ENCODE data around the gene TMEM139.
"Not testable (repeated sequence)": the region's sequence is repeated elsewhere in the genome, so short reads cannot be mapped to it uniquely, and the experiment has no call there.

TMEM139 gene

DNA sequence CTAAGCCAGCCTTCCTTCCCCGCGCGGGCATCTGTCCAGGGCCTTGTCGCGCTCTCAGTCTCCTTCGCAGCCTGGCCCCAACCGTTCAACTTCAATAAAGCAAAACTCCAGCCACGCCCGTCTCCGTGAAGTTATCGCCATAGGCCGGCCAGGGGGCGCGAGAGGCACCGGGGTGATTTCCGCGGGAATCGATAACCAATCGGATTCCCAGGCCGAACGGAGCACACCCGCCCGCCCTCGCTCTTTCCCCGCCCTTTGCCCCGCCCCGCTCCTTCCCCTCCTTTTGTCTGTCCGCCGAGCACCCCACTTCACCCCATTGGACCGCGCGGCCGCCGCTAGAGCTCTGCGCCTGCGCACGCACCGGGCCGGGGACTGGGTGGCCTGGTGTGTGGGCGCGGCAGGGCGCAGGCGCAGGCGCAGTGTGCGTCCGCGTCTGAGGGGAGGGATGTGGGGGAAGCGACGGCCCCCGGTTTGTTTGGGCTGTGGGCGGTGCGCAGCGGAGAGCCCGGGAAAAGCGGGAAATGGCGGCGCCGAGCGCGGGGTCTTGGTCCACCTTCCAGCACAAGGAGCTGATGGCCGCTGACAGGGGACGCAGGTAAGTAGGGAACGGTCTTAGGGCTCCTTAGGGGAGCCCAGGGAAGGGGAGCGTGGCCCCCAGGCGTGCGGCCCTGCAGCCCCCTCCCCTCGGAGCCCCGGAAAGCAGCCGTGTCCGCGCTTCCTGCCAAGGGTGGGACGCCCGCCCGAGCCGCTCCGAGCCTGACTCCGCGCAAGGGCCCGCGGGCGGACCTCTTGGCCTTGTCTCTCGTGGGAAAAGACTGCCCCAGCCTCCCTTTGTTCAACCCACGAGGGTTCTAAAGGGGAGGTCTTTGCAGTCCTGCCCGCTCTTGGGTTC is 3.4 kb downstream of the TMEM139 start, which contains the start of gene CASP2:
CASP2 (plus strand) TSS at position 417 of the 892 bp plus-strand sequence; CDS start at position 522, 105 bp downstream.
- Histone ChIP-seq H3K27me3 (ENCODE audit: control insufficient read depth in 1 of 2, insufficient read depth in 1 of 2, low read length in 2 of 2) (no peaks in the 10 kb centered on the region), H2BK120ac (ENCODE audit: low read depth, low read length) (peak within 1 kb of the TSS; percentile 71), H2AK5ac (ENCODE audit: low read length, severe bottlenecking) (peak within 1 kb of the TSS; percentile 72), H3K4me3 (ENCODE audit: insufficient read depth in 1 of 2, low read depth in 1 of 2, low read length in 2 of 2) (peak within 1 kb of the TSS; percentile 83 to 87), H3K27ac (ENCODE audit: low read length, poor library complexity, severe bottlenecking) (peak within 1 kb of the TSS; percentile 79), H3K9ac (ENCODE audit: low read length) (peak within 1 kb of the TSS; percentile 93), H3K79me1 (replicated peaks; ENCODE audit: low read length, poor library complexity, severe bottlenecking) (peaks cover 8% of the 10 kb centered on the region), H2BK12ac (ENCODE audit: low read length in 2 of 2) (peak within 1 kb of the TSS in 1 of 2 experiments; percentile 85), H3K36me3 (ENCODE audit: control insufficient read depth in 1 of 2, insufficient read depth in 2 of 2, low read depth in 1 of 2, low read length in 2 of 2) (peaks cover 14 to 21% of the 10 kb centered on the region in 2 experiments), H3K4me2 (ENCODE audit: low read length, poor library complexity, severe bottlenecking) (peak within 1 kb of the TSS; percentile 64), H2BK15ac (ENCODE audit: low read depth, poor library complexity, severe bottlenecking) (peak within 1 kb of the TSS; percentile 95), H3K23ac (ENCODE audit: low read length in 2 of 2) (peak within 1 kb of the TSS in 1 of 2 experiments; percentile 94), H4K8ac (ENCODE audit: low read length) (peak within 1 kb of the TSS; percentile 93), H3K14ac (ENCODE audit: low read length in 2 of 2) (peak within 1 kb of the TSS; percentile 43 to 72), H3K4ac (ENCODE audit: low read depth in 1 of 2, low read length in 2 of 2) (peak within 1 kb of the TSS; percentile 57 to 75), H3K9me3 (ENCODE audit: control insufficient read depth, low read length) (no peaks in the 10 kb centered on the region), H4K91ac (ENCODE audit: low read length) (peak within 1 kb of the TSS; percentile 78), H2AFZ (ENCODE audit: low read depth, low read length) (peak within 1 kb of the TSS; percentile 63), H3K4me1 (ENCODE audit: control insufficient read depth, insufficient read depth, low read depth, low read length) (peaks cover 19% of the 10 kb centered on the region), H2BK5ac (ENCODE audit: low read depth, low read length, poor library complexity, severe bottlenecking) (peak within 1 kb of the TSS; percentile 54), H3K18ac (ENCODE audit: low read depth in 1 of 2, low read length in 2 of 2) (peak within 1 kb of the TSS; percentile 92 to 94)
- DNase-seq = peak; percentile 96
- WGBS = 5% methylated on average over 61 of the region's 84 CpGs

DNA sequence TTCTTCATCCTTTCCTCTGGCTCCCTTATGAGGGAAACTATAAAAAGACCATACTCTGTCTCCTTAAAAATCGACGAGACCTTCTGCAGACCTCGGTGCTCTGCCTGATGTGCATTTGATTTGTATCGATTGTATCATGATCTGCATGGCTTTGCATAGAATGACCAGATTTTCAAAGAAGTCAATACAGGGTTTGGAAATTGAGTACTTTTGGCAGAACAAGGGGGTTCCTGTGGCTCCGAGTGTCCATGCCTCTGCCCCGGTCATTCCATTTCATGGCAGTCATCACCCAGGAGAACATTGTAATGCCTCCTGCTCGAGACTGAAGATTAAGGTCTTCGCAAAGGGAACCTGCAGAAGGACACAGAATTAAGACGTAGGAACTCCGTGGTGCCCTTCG is 4.1 kb downstream of the TMEM139 start:
- no peak overlapping the region for H4K91ac ChIP-seq (ENCODE audit: low read length)
- no peak overlapping the region for H2BK12ac ChIP-seq (ENCODE audit: low read length in 2 of 2)
- H3K23ac ChIP-seq (ENCODE audit: low read length in 2 of 2) = no peak overlapping the region
- DNase-seq = peak; percentile 42
- H3K4me1 ChIP-seq (ENCODE audit: control insufficient read depth, insufficient read depth, low read depth, low read length) = peaks cover 19% of the 10 kb centered on the region
- H4K8ac ChIP-seq (ENCODE audit: low read length) = no peak overlapping the region
- H2BK15ac ChIP-seq (ENCODE audit: low read depth, poor library complexity, severe bottlenecking) = no peak overlapping the region
- peaks cover 21 to 28% of the 10 kb centered on the region in 2 experiments for H3K36me3 ChIP-seq (ENCODE audit: control insufficient read depth in 1 of 2, insufficient read depth in 2 of 2, low read depth in 1 of 2, low read length in 2 of 2)
- no peak overlapping the region for H3K14ac ChIP-seq (ENCODE audit: low read length in 2 of 2)
- WGBS = 0% methylated on average over 8 of the region's 11 CpGs
- H2BK5ac ChIP-seq (ENCODE audit: low read depth, low read length, poor library complexity, severe bottlenecking) = no peak overlapping the region
- H3K4me2 ChIP-seq (ENCODE audit: low read length, poor library complexity, severe bottlenecking) = peak overlapping the region; percentile 64
- peak overlapping the region; percentile 83 to 87 for H3K4me3 ChIP-seq (ENCODE audit: insufficient read depth in 1 of 2, low read depth in 1 of 2, low read length in 2 of 2)
- peak overlapping the region; percentile 93 for H3K9ac ChIP-seq (ENCODE audit: low read length)
- H2AFZ ChIP-seq (ENCODE audit: low read depth, low read length) = no peak overlapping the region
- H3K27ac ChIP-seq (ENCODE audit: low read length, poor library complexity, severe bottlenecking) = peak overlapping the region; percentile 79
- peak overlapping the region; percentile 71 for H2BK120ac ChIP-seq (ENCODE audit: low read depth, low read length)
- H3K79me1 ChIP-seq (replicated peaks; ENCODE audit: low read length, poor library complexity, severe bottlenecking) = peaks cover 12% of the 10 kb centered on the region
- peak overlapping the region in 1 of 2 experiments; percentile 94 for H3K18ac ChIP-seq (ENCODE audit: low read depth in 1 of 2, low read length in 2 of 2)
- no peaks in the 10 kb centered on the region for H3K27me3 ChIP-seq (ENCODE audit: control insufficient read depth in 1 of 2, insufficient read depth in 1 of 2, low read length in 2 of 2)
- peak overlapping the region; percentile 45 for H2AK5ac ChIP-seq (ENCODE audit: low read length, severe bottlenecking)
- no peaks in the 10 kb centered on the region for H3K9me3 ChIP-seq (ENCODE audit: control insufficient read depth, low read length)
- H3K4ac ChIP-seq (ENCODE audit: low read depth in 1 of 2, low read length in 2 of 2) = peak overlapping the region in 1 of 2 experiments; percentile 65

DNA sequence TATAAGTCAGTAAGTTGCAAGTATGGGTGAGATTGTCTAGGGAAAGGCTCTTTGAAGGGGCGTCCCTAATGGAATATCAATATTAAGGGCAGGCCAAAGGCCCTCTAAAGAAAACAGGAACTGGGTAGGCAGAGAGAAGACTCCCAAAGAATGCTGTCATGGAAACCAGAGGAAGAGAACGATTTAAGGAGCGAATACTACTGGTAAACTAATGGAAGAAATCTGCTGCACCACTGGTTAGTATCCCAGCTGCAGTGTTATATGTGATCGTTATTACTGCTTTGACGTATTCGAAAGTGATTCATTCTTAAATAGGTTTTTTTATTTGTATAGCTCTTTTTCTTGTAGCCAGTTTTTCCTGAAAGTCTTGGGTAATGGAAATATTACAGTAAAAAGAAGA is 4.7 kb downstream of the TMEM139 start:
- WGBS = 62% methylated on average over 6 of the region's 6 CpGs
- no peaks in the 10 kb centered on the region for H3K9me3 ChIP-seq (ENCODE audit: control insufficient read depth, low read length)
- H3K4ac ChIP-seq (ENCODE audit: low read depth in 1 of 2, low read length in 2 of 2) = no peak overlapping the region
- peak overlapping the region; percentile 93 for H3K9ac ChIP-seq (ENCODE audit: low read length)
- peaks cover 23 to 34% of the 10 kb centered on the region in 2 experiments for H3K36me3 ChIP-seq (ENCODE audit: control insufficient read depth in 1 of 2, insufficient read depth in 2 of 2, low read depth in 1 of 2, low read length in 2 of 2)
- peaks cover 15% of the 10 kb centered on the region for H3K79me1 ChIP-seq (replicated peaks; ENCODE audit: low read length, poor library complexity, severe bottlenecking)
- H2BK5ac ChIP-seq (ENCODE audit: low read depth, low read length, poor library complexity, severe bottlenecking) = no peak overlapping the region
- H3K4me3 ChIP-seq (ENCODE audit: insufficient read depth in 1 of 2, low read depth in 1 of 2, low read length in 2 of 2) = peak overlapping the region in 1 of 2 experiments; percentile 87
- no peak overlapping the region for H2BK15ac ChIP-seq (ENCODE audit: low read depth, poor library complexity, severe bottlenecking)
- H2AFZ ChIP-seq (ENCODE audit: low read depth, low read length) = no peak overlapping the region
- H3K18ac ChIP-seq (ENCODE audit: low read depth in 1 of 2, low read length in 2 of 2) = no peak overlapping the region
- no peak overlapping the region for H2BK120ac ChIP-seq (ENCODE audit: low read depth, low read length)
- no peaks in the 10 kb centered on the region for H3K27me3 ChIP-seq (ENCODE audit: control insufficient read depth in 1 of 2, insufficient read depth in 1 of 2, low read length in 2 of 2)
- H3K14ac ChIP-seq (ENCODE audit: low read length in 2 of 2) = no peak overlapping the region
- H2AK5ac ChIP-seq (ENCODE audit: low read length, severe bottlenecking) = no peak overlapping the region
- peak; percentile 18 for DNase-seq
- no peak overlapping the region for H3K23ac ChIP-seq (ENCODE audit: low read length in 2 of 2)
- no peak overlapping the region for H4K8ac ChIP-seq (ENCODE audit: low read length)
- peaks cover 19% of the 10 kb centered on the region for H3K4me1 ChIP-seq (ENCODE audit: control insufficient read depth, insufficient read depth, low read depth, low read length)
- no peak overlapping the region for H4K91ac ChIP-seq (ENCODE audit: low read length)
- H3K4me2 ChIP-seq (ENCODE audit: low read length, poor library complexity, severe bottlenecking) = peak overlapping the region; percentile 64
- no peak overlapping the region for H2BK12ac ChIP-seq (ENCODE audit: low read length in 2 of 2)
- H3K27ac ChIP-seq (ENCODE audit: low read length, poor library complexity, severe bottlenecking) = peak overlapping the region; percentile 79

DNA sequence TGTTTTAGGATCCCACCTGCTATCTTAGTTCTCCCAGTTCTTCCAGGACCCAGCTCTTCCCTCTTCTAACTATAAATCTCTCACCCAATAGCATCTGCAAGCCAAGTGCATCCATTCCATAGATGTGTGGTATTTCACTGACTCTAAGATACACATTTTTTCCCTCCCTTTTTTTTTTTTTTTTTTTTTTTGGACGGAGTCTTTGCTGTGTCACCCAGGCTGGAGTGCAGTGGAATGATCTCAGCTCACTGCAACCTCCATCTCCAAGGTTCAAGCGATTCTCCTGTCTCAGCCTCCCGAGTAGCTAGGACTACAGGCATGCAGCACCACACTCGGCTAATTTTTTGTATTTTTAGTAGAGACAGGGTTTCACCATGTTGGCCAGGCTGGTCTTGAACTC is 5.1 kb downstream of the TMEM139 start:
- Histone ChIP-seq H3K4me3 (ENCODE audit: insufficient read depth in 1 of 2, low read depth in 1 of 2, low read length in 2 of 2) (peak overlapping the region in 1 of 2 experiments; percentile 87), H3K79me1 (replicated peaks; ENCODE audit: low read length, poor library complexity, severe bottlenecking) (peaks cover 15% of the 10 kb centered on the region), H3K36me3 (ENCODE audit: control insufficient read depth in 1 of 2, insufficient read depth in 2 of 2, low read depth in 1 of 2, low read length in 2 of 2) (peaks cover 26 to 38% of the 10 kb centered on the region in 2 experiments), H3K9ac (ENCODE audit: low read length) (peak overlapping the region; percentile 93), H3K4me2 (ENCODE audit: low read length, poor library complexity, severe bottlenecking) (peak overlapping the region; percentile 36), H3K4me1 (ENCODE audit: control insufficient read depth, insufficient read depth, low read depth, low read length) (peaks cover 18% of the 10 kb centered on the region)
- DNase-seq; H4K8ac ChIP-seq (ENCODE audit: low read length); H3K23ac ChIP-seq (ENCODE audit: low read length in 2 of 2); H3K4ac ChIP-seq (ENCODE audit: low read depth in 1 of 2, low read length in 2 of 2); H2BK15ac ChIP-seq (ENCODE audit: low read depth, poor library complexity, severe bottlenecking); H2AFZ ChIP-seq (ENCODE audit: low read depth, low read length); H3K14ac ChIP-seq (ENCODE audit: low read length in 2 of 2); H3K27me3 ChIP-seq (ENCODE audit: control insufficient read depth in 1 of 2, insufficient read depth in 1 of 2, low read length in 2 of 2); H2BK5ac ChIP-seq (ENCODE audit: low read depth, low read length, poor library complexity, severe bottlenecking); H2BK120ac ChIP-seq (ENCODE audit: low read depth, low read length); H3K27ac ChIP-seq (ENCODE audit: low read length, poor library complexity, severe bottlenecking); H2AK5ac ChIP-seq (ENCODE audit: low read length, severe bottlenecking); H3K18ac ChIP-seq (ENCODE audit: low read depth in 1 of 2, low read length in 2 of 2); H4K91ac ChIP-seq (ENCODE audit: low read length); H2BK12ac ChIP-seq (ENCODE audit: low read length in 2 of 2); H3K9me3 ChIP-seq (ENCODE audit: control insufficient read depth, low read length): not testable (repeated sequence)
- 97% methylated on average over 3 of the region's 4 CpGs for WGBS
